GM11168 (cell line): ENCODE data around the gene DIPK1C.

ENCODE experiments used
- in situ Hi-C: fragments of 300-500 bp; cut with MboI; formaldehyde crosslinking; loops from one replicate; pipeline ENCODE4 v1.12.0; 2022; ENCODE audit warnings: low sequenced_read_pairs; ENCODE audit not compliant: unreplicated experiment

The DIPK1C gene

GRCh38 chr18:74425876-74426275, 31.2 kb downstream of the DIPK1C start:
- in situ Hi-C loops = no loop called here

GRCh38 chr18:74425161-74425560, 31.9 kb downstream of the DIPK1C start:
- in situ Hi-C loops = no loop called here

- in situ Hi-C loops = no loop called here
Observed at GRCh38 chr18:74422541-74422940, 34.6 kb downstream of the DIPK1C start.

- in situ Hi-C loops = no loop called here
Observed at GRCh38 chr18:74420926-74421325, 36.2 kb downstream of the DIPK1C start.

GRCh38 chr18:74420481-74420880, 36.6 kb downstream of the DIPK1C start:
- in situ Hi-C loops = no loop called here

- in situ Hi-C loops = no loop called here
Observed at GRCh38 chr18:74419761-74420160, 37.3 kb downstream of the DIPK1C start.

GRCh38 chr18:74418023-74418422, 39.1 kb downstream of the DIPK1C start:
- in situ Hi-C loops = no loop called here

- in situ Hi-C loops = no loop called here
Observed at GRCh38 chr18:74416124-74416523, 41.0 kb downstream of the DIPK1C start.

GRCh38 chr18:74414953-74415515, 42.1 kb downstream of the DIPK1C start:
- in situ Hi-C loops = no loop called here

GRCh38 chr18:74413836-74414235, 43.3 kb downstream of the DIPK1C start:
- in situ Hi-C loops = no loop called here

- in situ Hi-C loops = no loop called here
Observed at GRCh38 chr18:74412116-74412880, 44.8 kb downstream of the DIPK1C start.

GRCh38 chr18:74411475-74411874, 45.6 kb downstream of the DIPK1C start:
- in situ Hi-C loops = no loop called here

- in situ Hi-C loops = no loop called here
Observed at GRCh38 chr18:74410441-74410992, 46.6 kb downstream of the DIPK1C start.

- in situ Hi-C loops = no loop called here
Observed at GRCh38 chr18:74407888-74408287, 49.2 kb downstream of the DIPK1C start.

GRCh38 chr18:74402806-74403433, 54.2 kb downstream of the DIPK1C start:
- in situ Hi-C loops = no loop called here

- in situ Hi-C loops = no loop called here
Observed at GRCh38 chr18:74400813-74401212, 56.3 kb downstream of the DIPK1C start.

- in situ Hi-C loops = no loop called here
Observed at GRCh38 chr18:74399091-74399887, 57.8 kb downstream of the DIPK1C start.

- in situ Hi-C loops = no loop called here
Observed at GRCh38 chr18:74397572-74397971, 59.5 kb downstream of the DIPK1C start.

- in situ Hi-C loops = no loop called here
Observed at GRCh38 chr18:74396171-74397169, 60.6 kb downstream of the DIPK1C start.
